BLaER1 treated with 17β-estradiol and CSF1 and Interleukin-3, amounts not matched to agents 10 nM and 100 nM (cell line): ENCODE data around the gene HAND2.

Experiments
- H3K27ac ChIP-seq, 11 experiments: shearing (Covaris generic); formaldehyde crosslinking; 2 replicates each; pipeline ENCODE4 v1.8.1; 2022
- H3K27me3 ChIP-seq, 11 experiments: shearing (Covaris generic); formaldehyde crosslinking; 2 replicates each; pipeline ENCODE4 v1.8.1; 2022
- H3K36me3 ChIP-seq, 11 experiments: shearing (Covaris generic); formaldehyde crosslinking; 2 replicates each; pipeline ENCODE4 v1.8.1; 2022
- H3K4me1 ChIP-seq, 10 experiments: shearing (Covaris generic); formaldehyde crosslinking; 2 replicates each; pipeline ENCODE4 v1.8.1; 2022
- H3K4me2 ChIP-seq, 11 experiments: shearing (Covaris generic); formaldehyde crosslinking; 2 replicates each; pipeline ENCODE4 v1.8.1; 2022
- H3K4me3 ChIP-seq, 10 experiments: shearing (Covaris generic); formaldehyde crosslinking; 2 replicates each; pipeline ENCODE4 v1.8.1; 2022
- H3K9ac ChIP-seq, 11 experiments: shearing (Covaris generic); formaldehyde crosslinking; 2 replicates each; pipeline ENCODE4 v1.8.1; 2022
- H3K9me3 ChIP-seq, 11 experiments: shearing (Covaris generic); formaldehyde crosslinking; replicated peaks in 1 of 11; 2 replicates each; pipeline ENCODE4 v1.8.1; 2022
- H4K20me1 ChIP-seq, 11 experiments: shearing (Covaris generic); formaldehyde crosslinking; 2 replicates each; pipeline ENCODE4 v1.8.1; 2022
- Cebpa-rat ChIP-seq, 11 experiments: shearing (Covaris generic); IDR thresholded peaks; 2 replicates each; pipeline ENCODE4 v1.8.1; 2022

HAND2 gene

GRCh38 chr4:173500841-173501591 lies 29.0 kb downstream of the HAND2 start:
- H4K20me1 ChIP-seq, result no peaks in the 10 kb centered on the region
- no peak overlapping the region for H3K27ac ChIP-seq
- no peaks in the 10 kb centered on the region for H3K36me3 ChIP-seq
- H3K4me3 ChIP-seq, result no peak overlapping the region
- H3K4me2 ChIP-seq, result no peak overlapping the region
- H3K4me1 ChIP-seq, result peaks cover 0 to 47% (median under 1%) of the 10 kb centered on the region in 10 experiments; a peak in 8 of 20 replicates
- H3K9ac ChIP-seq, result no peak overlapping the region
- TF ChIP-seq Cebpa-rat (IDR thresholded peaks at IDR 0.05), result no peak
- H3K9me3 ChIP-seq, result peaks cover 9 to 23% (median 16%) of the 10 kb centered on the region in 11 experiments; a peak in 18 of 22 replicates
- H3K27me3 ChIP-seq, result no peaks in the 10 kb centered on the region

DNA sequence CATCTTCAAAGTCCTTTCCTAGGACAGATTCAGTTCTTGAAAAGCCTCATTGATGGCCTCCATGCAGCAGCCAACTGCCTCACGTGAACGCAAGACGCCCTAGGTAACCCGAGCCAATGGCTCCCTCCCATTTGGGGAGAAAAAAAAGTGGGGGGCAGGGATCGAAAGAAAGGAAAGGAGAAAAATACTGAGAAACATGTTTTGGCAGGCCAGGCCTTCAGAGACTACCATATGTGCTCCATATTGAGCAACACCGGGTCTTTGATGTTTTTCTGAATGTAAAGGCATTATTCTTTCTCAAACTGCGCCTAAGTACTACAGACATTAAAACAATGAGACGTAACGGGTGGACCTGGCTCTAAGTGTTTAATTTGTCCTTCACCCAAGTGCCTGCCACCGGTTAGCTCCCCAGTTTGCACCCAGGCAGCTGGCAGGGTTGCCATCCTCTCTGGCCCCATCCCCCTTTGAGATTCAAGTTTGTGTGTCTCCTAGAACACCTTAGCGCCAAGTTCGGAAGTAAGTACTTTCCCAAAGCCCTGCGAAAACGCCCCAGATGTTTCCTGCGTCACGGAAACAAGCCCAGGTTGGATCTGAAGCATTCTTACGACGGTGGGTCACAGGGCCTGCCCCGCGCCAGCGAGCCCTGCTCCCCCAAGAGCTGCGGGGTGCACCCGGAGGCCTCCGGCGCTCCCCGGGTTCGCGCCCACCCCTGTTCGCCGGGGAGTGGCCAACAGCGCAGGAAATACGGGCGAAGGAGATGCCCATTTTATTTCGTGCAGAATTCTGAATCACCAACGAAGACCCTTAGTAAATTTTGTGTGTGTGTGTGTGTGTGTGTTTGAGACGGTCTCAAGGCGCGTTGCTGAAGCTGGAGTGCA lies 30.1 kb downstream of the HAND2 start:
- no peak overlapping the region for H3K27ac ChIP-seq
- no peak overlapping the region for H3K4me2 ChIP-seq
- peaks cover 9 to 23% (median 16%) of the 10 kb centered on the region in 11 experiments; a peak in 19 of 22 replicates for H3K9me3 ChIP-seq
- H3K27me3 ChIP-seq, result no peaks in the 10 kb centered on the region
- no peak for TF ChIP-seq Cebpa-rat (IDR thresholded peaks at IDR 0.05)
- no peak overlapping the region for H3K9ac ChIP-seq
- no peak overlapping the region for H3K4me3 ChIP-seq
- no peaks in the 10 kb centered on the region for H4K20me1 ChIP-seq
- H3K36me3 ChIP-seq, result no peaks in the 10 kb centered on the region
- peaks cover 0 to 39% (median 0%) of the 10 kb centered on the region in 10 experiments; a peak in 6 of 20 replicates for H3K4me1 ChIP-seq

- H4K20me1 ChIP-seq, result no peaks in the 10 kb centered on the region
- H3K27me3 ChIP-seq, result no peaks in the 10 kb centered on the region
- H3K9ac ChIP-seq, result no peak overlapping the region
- peaks cover 9 to 33% (median 17%) of the 10 kb centered on the region in 11 experiments; a peak in 20 of 22 replicates for H3K9me3 ChIP-seq
- peaks cover 0 to 36% (median 0%) of the 10 kb centered on the region in 10 experiments; a peak in 6 of 20 replicates for H3K4me1 ChIP-seq
- no peaks in the 10 kb centered on the region for H3K36me3 ChIP-seq
- TF ChIP-seq Cebpa-rat (IDR thresholded peaks at IDR 0.05), result no peak
- peak overlapping the region in 2 of 11 experiments; percentile 58 to 79; a peak in 3 of 22 replicates for H3K4me2 ChIP-seq
- 0 out of 22 replicates have a peak overlapping the region, but pooled peaks of 1 of the 11 experiments have one; percentile 39 for H3K27ac ChIP-seq
- no peak overlapping the region for H3K4me3 ChIP-seq
These were observed 31.3 kb downstream of the HAND2 start for GRCh38 chr4:173498771-173499170.

- TF ChIP-seq Cebpa-rat (IDR thresholded peaks at IDR 0.05), result no peak
These were observed 32.0 kb downstream of the HAND2 start for GRCh38 chr4:173498023-173498422.

GRCh38 chr4:173494013-173494970 lies 35.7 kb downstream of the HAND2 start:
- TF ChIP-seq Cebpa-rat (IDR thresholded peaks at IDR 0.05), result no peak
- H3K27me3 ChIP-seq, result no peaks in the 10 kb centered on the region
- H3K4me2 ChIP-seq, result no peak overlapping the region
- no peaks in the 10 kb centered on the region for H4K20me1 ChIP-seq
- H3K4me3 ChIP-seq, result no peak overlapping the region
- H3K36me3 ChIP-seq, result no peaks in the 10 kb centered on the region
- no peak overlapping the region for H3K9ac ChIP-seq
- no peak overlapping the region for H3K27ac ChIP-seq
- peaks cover 8 to 56% (median 24%) of the 10 kb centered on the region in 10 experiments for H3K4me1 ChIP-seq
- H3K9me3 ChIP-seq, result peaks cover 0 to 22% (median 7%) of the 10 kb centered on the region in 11 experiments; a peak in 14 of 22 replicates

More at GRCh38 chr4:173498023-173498422, 32.0 kb downstream of the HAND2 start:
- Histone ChIP-seq H3K4me1 (peaks cover 0 to 28% (median under 1%) of the 10 kb centered on the region in 10 experiments; a peak in 6 of 20 replicates), H3K4me3 (no peak overlapping the region), H3K9me3 (peaks cover 9 to 40% (median 17%) of the 10 kb centered on the region in 11 experiments; a peak in 20 of 22 replicates), H3K4me2 (peak overlapping the region in 3 of 11 experiments; percentile 43 to 79 (median 58); a peak in 6 of 22 replicates), H3K9ac (no peak overlapping the region), H3K27ac (peak overlapping the region in 3 of 11 experiments; percentile 6 to 39 (median 36); a peak in 4 of 22 replicates), H3K27me3 (no peaks in the 10 kb centered on the region), H3K36me3 (no peaks in the 10 kb centered on the region), H4K20me1 (no peaks in the 10 kb centered on the region)

GRCh38 chr4:173493041-173493440 lies 37.0 kb downstream of the HAND2 start:
- Histone ChIP-seq H4K20me1 (no peaks in the 10 kb centered on the region), H3K4me3 (no peak overlapping the region), H3K36me3 (no peaks in the 10 kb centered on the region), H3K27ac (no peak overlapping the region; a peak in 1 of 22 replicates), H3K27me3 (no peaks in the 10 kb centered on the region), H3K4me2 (peak overlapping the region in 4 of 11 experiments; percentile 37 to 83 (median 62); a peak in 5 of 22 replicates), H3K4me1 (peaks cover 8 to 58% (median 23%) of the 10 kb centered on the region in 10 experiments), H3K9me3 (peaks cover 0 to 22% (median 7%) of the 10 kb centered on the region in 11 experiments; a peak in 14 of 22 replicates), H3K9ac (no peak overlapping the region)
- no peak for TF ChIP-seq Cebpa-rat (IDR thresholded peaks at IDR 0.05)

DNA sequence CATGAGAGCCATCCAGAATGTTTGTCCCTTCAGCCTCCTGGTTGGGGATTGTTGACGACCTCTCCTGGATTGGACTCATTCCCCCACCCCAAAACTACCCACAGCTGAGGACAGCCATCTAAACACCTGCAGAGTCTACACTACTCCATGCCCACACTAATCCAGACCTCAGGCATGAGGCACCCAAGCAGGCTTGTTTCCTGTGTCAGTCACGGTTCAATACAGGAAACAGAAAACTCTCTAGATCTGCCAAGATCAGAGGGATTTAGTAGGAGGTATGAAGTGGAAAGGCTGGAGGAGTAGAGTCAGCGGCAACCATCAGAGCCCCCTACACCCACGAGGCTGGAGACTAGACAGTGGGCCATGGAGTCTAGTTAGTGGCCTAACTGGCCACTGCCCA lies 37.7 kb downstream of the HAND2 start:
- Histone ChIP-seq H3K9me3 (peaks cover 0 to 22% (median 7%) of the 10 kb centered on the region in 11 experiments; a peak in 14 of 22 replicates), H3K9ac (no peak overlapping the region; a peak in 1 of 22 replicates), H3K27ac (peak overlapping the region in 7 of 11 experiments; percentile 5 to 45 (median 25); a peak in 5 of 22 replicates), H3K27me3 (no peaks in the 10 kb centered on the region), H3K4me2 (peak overlapping the region; percentile 17 to 83 (median 45); a peak in 20 of 22 replicates), H3K36me3 (no peaks in the 10 kb centered on the region), H4K20me1 (no peaks in the 10 kb centered on the region), H3K4me3 (no peak overlapping the region), H3K4me1 (peaks cover 8 to 51% (median 21%) of the 10 kb centered on the region in 10 experiments)
- TF ChIP-seq Cebpa-rat (IDR thresholded peaks at IDR 0.05), result no peak
